ENCODE data around the gene CNBP.

DNA sequence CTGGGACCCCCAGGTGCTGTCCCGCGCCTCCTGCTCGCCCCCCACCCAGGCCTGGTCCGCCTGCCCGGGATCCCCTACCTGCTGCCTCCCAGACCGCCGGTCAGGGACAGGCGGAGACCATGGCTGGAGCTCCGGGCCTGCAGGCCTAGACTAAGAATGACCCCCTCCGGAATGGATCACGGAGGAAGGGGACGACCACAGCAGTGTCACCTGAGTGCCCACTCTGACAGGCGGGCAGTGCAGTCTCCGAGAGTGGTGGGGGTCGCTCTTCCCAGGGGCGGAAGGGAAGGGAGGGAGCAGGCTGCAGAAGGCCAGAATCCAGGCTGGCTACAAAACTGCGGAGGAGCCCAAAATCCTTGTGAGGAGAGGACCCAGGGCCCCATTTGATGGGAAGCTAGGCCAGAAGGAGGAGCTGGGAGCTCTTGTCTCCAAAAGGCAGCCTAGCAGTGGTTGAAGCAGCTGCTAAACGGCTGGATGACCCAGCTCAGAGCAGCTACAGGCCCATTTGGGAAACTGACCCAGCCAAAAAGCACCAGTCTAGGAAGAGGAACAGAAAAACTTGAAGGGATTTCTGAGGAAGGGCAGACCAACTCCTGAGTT is 61.2 kb downstream of the CNBP start:
- TF ChIP-seq CTCF (IDR thresholded peaks at IDR 0.05; ENCODE audit: insufficient read depth, low read depth, low read length) (no peak), EZH2 (IDR thresholded peaks at IDR 0.05; ENCODE audit: insufficient read depth, low read length) (no peak)
